Measurements from ENCODE around the gene CHD3. TPM values are rescaled to one million over a fixed set of nuclear protein-coding genes. Genes with fewer than 3 reads are reported as not detected.
A peak's percentile ranks its signal among the peaks of the same experiment; 100 is the strongest.

CHD3 gene
- total RNA-seq (100 to 1,000 TPM; 111 to 123 TPM), polyA plus RNA-seq (ENCODE audit: insufficient read depth, low read depth, low replicate concordance) (62.3 TPM)
- long read RNA-seq, donor 1, full-length matches to known transcripts: 5 of 38 reads
- long read RNA-seq, donor 1, partial matches to known transcripts: 33 of 38 reads
- long read RNA-seq, donor 1, other reads (novel, unspliced or antisense): 0 of 38 reads
- long read RNA-seq, donor 2, partial matches to known transcripts: 0 of 2 reads
- long read RNA-seq, donor 2, other reads (novel, unspliced or antisense): 0 of 2 reads

GRCh38 chr17:7888184-7888920, at the start of gene CHD3:
Gene CHD3, plus strand, starts transcription at chr17:7888789. Its CDS starts 212 bp downstream, at chr17:7889001.
- H3K27me3 ChIP-seq: no peaks in the 10 kb centered on the region
- H3K9me3 ChIP-seq: no peaks in the 10 kb centered on the region
- TF ChIP-seq CTCF (IDR thresholded peaks at IDR 0.05): no peak
- no peak for TF ChIP-seq POLR2A (IDR thresholded peaks at IDR 0.05)
- H3K4me1 ChIP-seq: peaks cover 44% of the 10 kb centered on the region
- DNase-seq: no peak
- intact Hi-C loops (cut with DNase I; ENCODE audit: low total_unique reads): no loop called here
- H3K4me3 ChIP-seq: peak within 1 kb of the TSS; percentile 27 to 74
- no peaks in the 10 kb centered on the region for H3K36me3 ChIP-seq (ENCODE audit: low read depth, missing control alignments)
- H3K27ac ChIP-seq: peak within 1 kb of the TSS; percentile 87 to 91
- 10 to 29% methylated on average over 9 to 18 of the region's 18 CpGs for WGBS, 2 donors

DNA sequence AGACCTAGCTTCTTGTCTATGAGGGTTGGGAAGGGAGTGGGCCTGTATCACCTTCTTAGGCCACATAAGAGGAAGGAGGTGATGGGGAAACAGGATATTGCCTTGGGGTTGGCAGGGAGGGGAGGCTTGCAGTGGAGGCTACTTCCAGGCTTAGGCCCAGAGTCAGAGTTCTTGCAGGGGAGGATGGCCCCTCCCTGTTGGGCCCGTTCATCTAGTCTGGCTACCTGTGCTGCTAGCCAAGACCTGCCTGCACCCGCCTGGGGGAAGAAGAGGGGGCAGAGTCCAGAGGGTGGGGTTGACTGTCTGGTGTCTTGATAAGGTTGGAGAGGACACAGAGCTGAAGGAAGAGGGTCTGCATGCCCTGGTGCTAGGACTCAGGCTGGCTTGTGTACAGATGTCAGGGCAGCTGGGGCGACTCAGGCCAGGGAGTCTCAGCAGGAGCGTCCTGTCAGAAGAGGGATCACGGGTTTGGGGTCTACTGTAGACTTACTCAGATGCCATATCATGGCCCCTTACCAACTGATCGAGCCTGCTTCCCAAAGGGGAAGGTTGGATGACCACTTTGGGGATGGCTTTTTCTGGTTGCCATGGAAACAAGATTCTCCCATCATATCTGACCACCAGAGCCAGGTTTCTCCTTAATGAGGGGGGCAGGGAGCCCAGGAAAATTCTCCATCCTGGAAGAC, 49.3 kb upstream of the CHD3 start:
- intact Hi-C loops (cut with DNase I; ENCODE audit: low total_unique reads): no loop called here

DNA sequence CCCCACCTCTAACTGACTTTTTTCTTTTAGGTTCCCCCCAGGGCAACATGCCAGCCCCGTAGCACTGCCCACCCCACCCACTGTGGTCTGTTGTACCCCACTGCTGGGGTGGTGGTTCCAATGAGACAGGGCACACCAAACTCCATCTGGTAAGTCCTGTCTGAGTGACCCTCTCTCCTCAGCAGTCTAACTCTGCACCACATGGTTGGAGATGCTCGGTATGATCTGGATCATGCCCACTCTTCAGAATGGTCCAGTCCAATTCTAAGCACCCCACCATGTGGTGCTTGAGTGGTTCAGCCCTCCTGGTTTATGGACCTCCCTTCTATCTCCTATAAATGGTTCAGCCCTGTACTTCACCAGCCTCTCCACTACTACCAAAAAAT, 48.7 kb upstream of the CHD3 start:
- Histone ChIP-seq H3K27me3 (no peaks in the 10 kb centered on the region), H3K4me3 (no peak overlapping the region), H3K9me3 (no peaks in the 10 kb centered on the region), H3K27ac (no peak overlapping the region), H3K36me3 (ENCODE audit: low read depth, missing control alignments) (no peaks in the 10 kb centered on the region), H3K4me1 (peaks cover 46% of the 10 kb centered on the region)
- DNase-seq: no peak
- TF ChIP-seq CTCF (IDR thresholded peaks at IDR 0.05) (no peak), POLR2A (IDR thresholded peaks at IDR 0.05) (no peak)
- intact Hi-C loops (cut with DNase I; ENCODE audit: low total_unique reads): loop anchor here (5.0 kb wide), 1 partner anchor 312 kb away; the partner anchor contains the start of gene PER1
- WGBS, 2 donors: 40 to 46% methylated on average over 2 of the region's 2 CpGs

More for the DNA sequence above, 49.3 kb upstream of the CHD3 start:
- 49 to 74% methylated on average over 6 of the region's 6 CpGs for WGBS, 2 donors
- no peaks in the 10 kb centered on the region for H3K9me3 ChIP-seq
- peak overlapping the region; percentile 60 to 99 for H3K27ac ChIP-seq
- no peaks in the 10 kb centered on the region for H3K36me3 ChIP-seq (ENCODE audit: low read depth, missing control alignments)
- no peak overlapping the region for H3K4me3 ChIP-seq
- H3K27me3 ChIP-seq: no peaks in the 10 kb centered on the region
- H3K4me1 ChIP-seq: peaks cover 46% of the 10 kb centered on the region
- TF ChIP-seq CTCF (IDR thresholded peaks at IDR 0.05) (no peak), POLR2A (IDR thresholded peaks at IDR 0.05) (no peak)
- no peak for DNase-seq

DNA sequence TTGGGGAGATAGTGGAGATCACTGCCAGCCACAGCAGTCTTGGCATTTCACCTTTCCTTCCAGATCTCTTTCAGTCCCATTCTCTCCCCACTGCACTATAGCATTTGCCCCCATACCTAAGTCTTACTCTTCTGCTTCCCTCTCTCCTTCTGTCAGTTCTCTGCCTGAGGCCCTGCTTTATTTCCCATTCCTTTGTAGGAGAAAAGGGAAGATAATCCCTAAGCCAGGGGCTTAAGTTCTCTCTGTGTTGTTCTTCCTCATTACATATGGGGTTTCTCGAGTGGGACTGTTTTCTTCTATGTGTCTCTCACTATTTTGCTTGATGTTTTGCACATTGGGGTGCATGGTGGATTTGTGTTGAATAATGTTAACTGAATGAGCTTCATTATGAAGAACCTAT, 48.1 kb upstream of the CHD3 start:
- no peak for TF ChIP-seq CTCF (IDR thresholded peaks at IDR 0.05)
- Histone ChIP-seq H3K9me3 (no peaks in the 10 kb centered on the region), H3K4me1 (peaks cover 51% of the 10 kb centered on the region), H3K27me3 (no peaks in the 10 kb centered on the region), H3K27ac (no peak overlapping the region), H3K4me3 (no peak overlapping the region), H3K36me3 (ENCODE audit: low read depth, missing control alignments) (no peaks in the 10 kb centered on the region)
- intact Hi-C loops (cut with DNase I; ENCODE audit: low total_unique reads): loop anchor here (5.0 kb wide), 1 partner anchor 312 kb away; the partner anchor contains the start of gene PER1
- no peak for DNase-seq
- WGBS, 2 donors: 29 to 35% methylated on average over 1 of the region's 1 CpG
